Smooth muscle cell of the coronary artery (primary cell): ENCODE data around the gene GALNT6. TPM values are rescaled to one million over a fixed set of nuclear protein-coding genes. Genes with fewer than 3 reads are reported as not detected.

Experiments
- total RNA-seq: library from RNA; depleted of rRNA; stranded (reverse); fragments of >200 nt; gene quantifications from 2 replicates; pipeline ENCODE4 v1.2.3, GENCODE V29; 2014; ENCODE audit warnings: low replicate concordance

The GALNT6 gene, protein sequence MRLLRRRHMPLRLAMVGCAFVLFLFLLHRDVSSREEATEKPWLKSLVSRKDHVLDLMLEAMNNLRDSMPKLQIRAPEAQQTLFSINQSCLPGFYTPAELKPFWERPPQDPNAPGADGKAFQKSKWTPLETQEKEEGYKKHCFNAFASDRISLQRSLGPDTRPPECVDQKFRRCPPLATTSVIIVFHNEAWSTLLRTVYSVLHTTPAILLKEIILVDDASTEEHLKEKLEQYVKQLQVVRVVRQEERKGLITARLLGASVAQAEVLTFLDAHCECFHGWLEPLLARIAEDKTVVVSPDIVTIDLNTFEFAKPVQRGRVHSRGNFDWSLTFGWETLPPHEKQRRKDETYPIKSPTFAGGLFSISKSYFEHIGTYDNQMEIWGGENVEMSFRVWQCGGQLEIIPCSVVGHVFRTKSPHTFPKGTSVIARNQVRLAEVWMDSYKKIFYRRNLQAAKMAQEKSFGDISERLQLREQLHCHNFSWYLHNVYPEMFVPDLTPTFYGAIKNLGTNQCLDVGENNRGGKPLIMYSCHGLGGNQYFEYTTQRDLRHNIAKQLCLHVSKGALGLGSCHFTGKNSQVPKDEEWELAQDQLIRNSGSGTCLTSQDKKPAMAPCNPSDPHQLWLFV
- 0.75 and 4.7 TPM in 2 replicates for total RNA-seq

DNA sequence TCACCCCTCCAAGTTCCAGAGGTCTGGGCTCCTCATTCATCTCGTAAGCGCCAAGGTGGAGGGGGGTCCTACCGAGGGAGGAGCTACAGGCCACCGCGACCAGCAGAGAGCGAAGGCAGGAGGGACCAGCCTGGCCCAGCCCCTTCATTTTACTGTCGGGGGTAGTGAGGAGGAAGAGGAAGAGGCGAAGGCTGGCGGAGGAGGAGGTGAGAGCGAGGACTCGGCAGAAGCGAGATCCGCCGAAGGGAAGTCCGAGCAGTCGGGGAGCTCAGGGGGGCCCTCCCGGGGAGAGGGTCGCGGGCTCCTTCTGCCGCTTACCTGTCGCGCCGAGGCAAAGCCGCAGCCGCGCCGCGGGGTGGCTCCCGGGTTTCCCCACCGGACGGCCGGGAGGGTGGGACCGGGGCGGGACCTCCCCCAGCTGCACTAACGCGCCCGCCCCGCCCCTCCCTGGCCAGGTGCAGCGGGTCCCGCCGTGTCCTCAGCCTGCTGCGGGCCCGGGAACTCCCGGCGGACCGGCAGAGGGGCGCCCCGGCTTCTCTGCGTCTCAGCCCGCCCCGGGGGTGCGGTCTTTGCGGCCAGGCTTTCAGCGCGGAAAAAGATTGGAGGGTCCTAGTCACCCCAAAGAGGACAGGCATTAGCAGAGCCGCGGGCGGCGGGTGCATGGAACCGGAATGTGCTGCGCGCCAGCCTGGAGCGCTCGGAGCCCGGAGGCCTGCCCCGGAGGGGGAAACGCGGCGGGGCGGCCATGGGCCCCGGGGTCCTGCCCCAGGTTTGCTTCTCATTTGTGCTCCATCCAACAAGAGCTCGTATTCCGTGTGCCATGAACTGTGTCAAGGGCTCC lies at the start of gene GALNT6:
GALNT6 (minus strand) TSS at position 124 of the 841 bp plus-strand sequence. CDS start 11,625 bp downstream, outside the sequence.

DNA sequence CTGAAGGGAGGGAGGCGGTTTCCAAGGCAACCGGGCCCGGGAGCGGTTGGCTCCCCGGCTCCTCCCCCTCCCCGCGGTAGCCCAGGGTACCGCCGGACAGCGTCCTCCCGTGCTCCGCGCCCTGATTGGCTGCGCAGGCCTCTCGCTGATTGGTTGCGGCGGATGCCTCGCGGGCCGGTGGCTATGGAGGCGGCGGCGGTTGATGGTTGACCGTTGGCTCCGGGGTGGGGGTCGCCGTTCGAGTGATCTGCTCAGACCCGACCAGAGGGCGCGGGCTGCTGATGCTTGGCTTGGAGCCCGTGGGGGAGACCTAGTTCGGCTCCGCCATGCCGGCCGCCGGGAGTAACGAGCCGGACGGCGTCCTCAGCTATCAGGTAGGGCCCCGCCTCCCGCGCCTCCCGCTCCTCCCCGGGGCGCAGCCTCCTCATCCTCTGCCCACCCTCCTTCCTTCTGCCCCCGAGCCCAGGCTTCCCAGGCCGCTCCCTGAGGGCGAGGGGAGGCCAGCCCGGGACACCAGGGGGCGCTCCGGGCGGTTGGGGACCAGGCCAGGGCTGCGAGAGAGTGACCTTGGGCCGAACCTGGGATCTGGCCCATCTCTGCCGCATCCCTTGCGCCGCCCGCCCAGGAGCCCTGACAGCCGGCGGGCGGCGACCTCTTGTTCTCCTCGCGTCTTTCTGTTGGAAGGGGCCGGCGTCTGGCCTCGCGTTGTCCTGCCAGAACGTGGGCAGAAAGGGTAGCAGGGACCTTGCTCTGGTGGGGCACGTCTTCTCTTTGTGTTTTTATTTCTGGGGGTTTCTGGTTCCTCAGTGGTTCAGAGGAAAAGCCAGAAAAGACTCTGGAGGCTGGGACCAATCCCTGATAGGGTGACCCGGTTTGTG lies 33.7 kb upstream of the GALNT6 start, which contains the start of gene SLC4A8:
SLC4A8 (plus strand) TSS at position 170 of the 878 bp plus-strand sequence; CDS start at position 327, 157 bp downstream.

DNA sequence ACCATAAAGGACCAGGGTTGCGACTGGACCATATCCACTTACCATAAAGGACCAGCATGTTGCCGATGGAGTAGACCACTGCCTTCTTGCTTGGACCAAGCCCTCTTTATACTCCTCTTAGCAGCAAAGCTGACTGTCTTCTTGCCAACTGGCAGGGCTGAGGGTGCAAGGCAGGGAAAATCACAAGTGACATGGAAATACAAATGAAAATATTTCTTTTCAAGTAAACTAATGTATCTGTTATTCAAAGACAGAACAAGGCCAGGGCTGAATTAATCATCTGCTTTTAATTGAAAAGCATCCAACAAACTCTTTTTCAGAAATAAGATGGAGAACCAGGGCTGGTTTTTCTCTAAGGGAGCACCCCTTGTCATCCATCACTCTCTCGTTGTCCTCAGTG lies 44.6 kb downstream of the GALNT6 start, which contains the start of gene CELA1:
CELA1 (minus strand) TSS at position 99 of the 400 bp plus-strand sequence; CDS start at position 58, 41 bp downstream.

DNA sequence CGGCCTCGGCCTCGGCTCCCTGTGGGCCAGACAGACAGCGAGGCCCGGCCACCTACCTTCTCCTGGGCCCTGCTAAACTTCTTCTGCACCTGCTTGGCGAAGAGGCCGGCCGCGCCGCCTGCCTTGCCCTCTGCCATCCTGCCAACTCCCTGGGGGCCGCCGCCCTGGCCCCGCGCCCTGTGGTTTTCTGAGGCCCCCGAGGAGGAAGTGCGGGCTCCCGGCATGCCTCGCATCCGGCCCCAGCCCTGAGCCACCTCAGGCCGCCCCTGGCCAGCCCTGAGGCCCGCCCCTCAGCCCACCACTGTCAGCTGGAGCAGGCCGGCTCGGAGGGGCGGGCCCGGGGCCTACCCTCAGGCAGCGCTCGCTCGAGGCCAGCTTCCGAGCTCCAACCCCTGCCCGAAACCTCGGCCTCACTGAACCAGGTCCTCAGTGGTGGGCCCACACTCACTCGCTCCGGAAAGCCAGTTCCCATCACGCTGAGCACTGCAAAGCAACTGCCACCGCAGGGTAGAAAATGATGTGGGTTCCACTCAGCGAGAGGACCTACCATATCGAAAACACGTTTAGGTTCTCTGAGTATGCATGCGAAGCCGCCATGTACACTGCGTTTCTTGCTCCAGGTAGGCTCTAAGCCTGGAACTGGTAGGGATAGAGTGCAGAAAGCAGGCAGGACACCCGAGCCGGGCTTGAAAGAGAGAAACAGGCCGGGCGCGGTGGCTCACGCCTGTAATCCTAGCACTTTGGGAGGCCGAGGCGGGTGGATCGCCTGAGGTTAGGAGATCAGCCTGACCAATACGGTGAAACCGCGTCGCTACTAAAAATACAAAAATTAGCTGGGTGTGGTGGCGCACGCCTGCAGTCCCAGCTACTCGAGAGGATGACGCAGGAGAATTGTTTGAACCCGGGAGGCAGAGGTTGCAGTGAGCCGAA lies 67.0 kb downstream of the GALNT6 start, which contains the start of gene BIN2:
BIN2 (minus strand) TSS at position 209 of the 930 bp plus-strand sequence; CDS start at position 137, 72 bp downstream.

Other genes with a start within 250 kb of the GALNT6 start
- gene TFCP2, start 218.3 kb downstream of the GALNT6 start, total RNA-seq: 4.3 and 7.1 TPM in 2 replicates
- gene POU6F1, start 173.3 kb downstream of the GALNT6 start, total RNA-seq: 0.47 and 1.5 TPM in 2 replicates
- 40.5 and 51.3 TPM in 2 replicates for gene DAZAP2, start 152.6 kb downstream of the GALNT6 start, total RNA-seq
- 5.4 and 6.8 TPM in 2 replicates for gene SMAGP, start 121.0 kb downstream of the GALNT6 start, total RNA-seq
- gene BIN2, start 67.2 kb downstream of the GALNT6 start, total RNA-seq: not detected in 2 replicates
- not detected in 2 replicates for gene CELA1, start 44.7 kb downstream of the GALNT6 start, total RNA-seq
- gene SLC4A8, start 33.4 kb upstream of the GALNT6 start, total RNA-seq: 0.08 and 0.59 TPM in 2 replicates
- gene SCN8A, start 199.8 kb upstream of the GALNT6 start, total RNA-seq: 0.23 and 27.5 TPM in 2 replicates